OCI-LY1 (cell line): ENCODE data around the gene ARHGAP22.

Experiments
- EZH2 ChIP-seq: fragments of 200-600 bp; sonication (generic), shearing (Covaris generic); IDR thresholded peaks from 2 replicates; pipeline ENCODE4 v1.8.0; 2017; ENCODE audit warnings: borderline replicate concordance, mixed run types, mild to moderate bottlenecking, antibody characterized with exemption, low read length, moderate library complexity, mixed read lengths
- TF ChIP-seq, protein P1 (sequence below): fragments of 200-600 bp; sonication (generic), shearing (Covaris generic); IDR thresholded peaks from 2 replicates; pipeline ENCODE4 v1.5.1; 2017; ENCODE audit warnings: mild to moderate bottlenecking, antibody characterized with exemption, low read length, moderate library complexity, mixed read lengths

DNA sequence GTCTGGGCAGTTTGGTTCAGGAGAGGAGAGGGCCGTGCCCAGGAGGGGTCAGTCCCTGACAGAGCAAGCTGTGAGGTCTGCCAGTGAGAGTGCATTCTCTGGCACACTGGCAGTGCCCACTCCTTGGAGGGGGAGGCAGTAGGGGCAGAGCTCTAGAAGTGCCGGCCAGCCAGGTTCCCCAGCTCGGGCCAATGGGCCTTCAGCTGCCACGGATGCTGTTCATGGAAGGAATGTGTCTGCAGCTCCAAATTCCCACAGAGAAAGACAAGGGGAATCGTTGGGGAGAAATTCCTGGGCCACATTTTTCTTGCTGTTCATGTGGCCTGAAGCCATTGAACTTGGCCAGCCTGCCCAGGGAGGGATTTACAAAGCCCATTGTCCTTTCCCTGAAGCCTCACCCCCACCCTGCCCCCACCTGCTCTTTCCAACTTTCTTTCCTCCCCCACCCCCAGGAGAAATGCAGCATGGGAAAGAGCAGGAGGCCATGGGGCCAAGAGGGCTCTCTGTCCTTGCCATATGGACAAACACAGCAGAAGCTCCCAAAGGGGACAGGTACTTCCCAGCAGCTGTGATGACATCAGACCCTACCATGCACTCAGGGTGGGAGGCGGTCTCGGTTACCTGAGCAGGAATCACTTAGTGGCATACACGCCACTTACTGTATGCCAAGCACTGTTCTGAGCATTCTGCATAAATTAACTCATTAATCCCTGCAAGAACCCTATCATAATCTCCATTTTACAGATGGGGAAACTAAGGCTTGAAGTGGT, 70.7 kb downstream of the ARHGAP22 start:
- TF ChIP-seq, protein P1, sequence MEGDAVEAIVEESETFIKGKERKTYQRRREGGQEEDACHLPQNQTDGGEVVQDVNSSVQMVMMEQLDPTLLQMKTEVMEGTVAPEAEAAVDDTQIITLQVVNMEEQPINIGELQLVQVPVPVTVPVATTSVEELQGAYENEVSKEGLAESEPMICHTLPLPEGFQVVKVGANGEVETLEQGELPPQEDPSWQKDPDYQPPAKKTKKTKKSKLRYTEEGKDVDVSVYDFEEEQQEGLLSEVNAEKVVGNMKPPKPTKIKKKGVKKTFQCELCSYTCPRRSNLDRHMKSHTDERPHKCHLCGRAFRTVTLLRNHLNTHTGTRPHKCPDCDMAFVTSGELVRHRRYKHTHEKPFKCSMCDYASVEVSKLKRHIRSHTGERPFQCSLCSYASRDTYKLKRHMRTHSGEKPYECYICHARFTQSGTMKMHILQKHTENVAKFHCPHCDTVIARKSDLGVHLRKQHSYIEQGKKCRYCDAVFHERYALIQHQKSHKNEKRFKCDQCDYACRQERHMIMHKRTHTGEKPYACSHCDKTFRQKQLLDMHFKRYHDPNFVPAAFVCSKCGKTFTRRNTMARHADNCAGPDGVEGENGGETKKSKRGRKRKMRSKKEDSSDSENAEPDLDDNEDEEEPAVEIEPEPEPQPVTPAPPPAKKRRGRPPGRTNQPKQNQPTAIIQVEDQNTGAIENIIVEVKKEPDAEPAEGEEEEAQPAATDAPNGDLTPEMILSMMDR: no peak
- no peak for TF ChIP-seq EZH2
